HG02884 (cell line): Measurements from ENCODE around the gene MEPE.
A peak's percentile ranks its signal among the peaks of the same experiment; 100 is the strongest.

Experiments
- ATAC-seq: cut with Tn5 transposase; IDR thresholded peaks from one replicate; pipeline ENCODE4 v1.9.1; 2021; ENCODE audit warnings: mild to moderate bottlenecking, moderate library complexity; ENCODE audit not compliant: unreplicated experiment

MEPE gene, protein sequence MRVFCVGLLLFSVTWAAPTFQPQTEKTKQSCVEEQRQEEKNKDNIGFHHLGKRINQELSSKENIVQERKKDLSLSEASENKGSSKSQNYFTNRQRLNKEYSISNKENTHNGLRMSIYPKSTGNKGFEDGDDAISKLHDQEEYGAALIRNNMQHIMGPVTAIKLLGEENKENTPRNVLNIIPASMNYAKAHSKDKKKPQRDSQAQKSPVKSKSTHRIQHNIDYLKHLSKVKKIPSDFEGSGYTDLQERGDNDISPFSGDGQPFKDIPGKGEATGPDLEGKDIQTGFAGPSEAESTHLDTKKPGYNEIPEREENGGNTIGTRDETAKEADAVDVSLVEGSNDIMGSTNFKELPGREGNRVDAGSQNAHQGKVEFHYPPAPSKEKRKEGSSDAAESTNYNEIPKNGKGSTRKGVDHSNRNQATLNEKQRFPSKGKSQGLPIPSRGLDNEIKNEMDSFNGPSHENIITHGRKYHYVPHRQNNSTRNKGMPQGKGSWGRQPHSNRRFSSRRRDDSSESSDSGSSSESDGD

DNA sequence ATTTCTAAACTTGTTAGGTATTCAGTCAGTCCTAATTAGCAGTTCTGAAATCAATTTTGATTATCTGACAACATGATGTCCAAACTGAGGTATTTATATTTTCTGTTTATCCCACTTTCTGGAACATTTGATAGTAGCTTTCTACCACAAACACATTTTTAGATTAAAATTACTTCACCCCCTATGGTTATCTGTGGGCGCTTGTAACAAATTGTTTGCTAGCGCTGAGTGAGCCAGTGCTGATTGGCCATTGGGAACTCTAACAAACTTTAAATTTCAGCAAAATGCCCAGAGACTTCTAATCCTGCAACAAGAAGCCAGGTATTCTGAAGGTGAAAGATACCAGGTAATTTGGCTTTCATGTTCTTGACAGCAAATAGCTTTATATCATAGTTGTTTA lies at the start of gene MEPE:
TSS of gene MEPE (plus strand) at position 301 of the 400 bp plus-strand sequence. CDS start 1,746 bp downstream, outside the sequence.
- no peak for ATAC-seq

DNA sequence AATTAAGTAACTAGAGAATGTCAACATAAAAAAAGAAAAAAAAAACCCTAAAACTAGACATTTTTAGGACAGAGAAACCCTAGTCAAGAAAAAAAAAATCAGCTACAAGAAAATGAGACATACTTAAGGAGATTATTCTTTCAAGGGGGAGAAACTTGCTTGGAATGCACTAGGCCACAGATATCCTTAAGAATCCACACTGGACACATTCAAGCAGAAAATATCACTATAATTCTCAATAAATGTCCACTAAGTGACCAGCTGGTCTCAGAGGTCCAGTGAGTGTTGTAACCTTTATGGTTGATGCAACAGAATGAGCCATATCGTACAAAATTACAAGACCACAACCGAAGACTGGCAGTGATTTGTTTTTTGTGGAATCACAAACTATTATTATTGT lies 49.0 kb upstream of the MEPE start:
- no peak for ATAC-seq

DNA sequence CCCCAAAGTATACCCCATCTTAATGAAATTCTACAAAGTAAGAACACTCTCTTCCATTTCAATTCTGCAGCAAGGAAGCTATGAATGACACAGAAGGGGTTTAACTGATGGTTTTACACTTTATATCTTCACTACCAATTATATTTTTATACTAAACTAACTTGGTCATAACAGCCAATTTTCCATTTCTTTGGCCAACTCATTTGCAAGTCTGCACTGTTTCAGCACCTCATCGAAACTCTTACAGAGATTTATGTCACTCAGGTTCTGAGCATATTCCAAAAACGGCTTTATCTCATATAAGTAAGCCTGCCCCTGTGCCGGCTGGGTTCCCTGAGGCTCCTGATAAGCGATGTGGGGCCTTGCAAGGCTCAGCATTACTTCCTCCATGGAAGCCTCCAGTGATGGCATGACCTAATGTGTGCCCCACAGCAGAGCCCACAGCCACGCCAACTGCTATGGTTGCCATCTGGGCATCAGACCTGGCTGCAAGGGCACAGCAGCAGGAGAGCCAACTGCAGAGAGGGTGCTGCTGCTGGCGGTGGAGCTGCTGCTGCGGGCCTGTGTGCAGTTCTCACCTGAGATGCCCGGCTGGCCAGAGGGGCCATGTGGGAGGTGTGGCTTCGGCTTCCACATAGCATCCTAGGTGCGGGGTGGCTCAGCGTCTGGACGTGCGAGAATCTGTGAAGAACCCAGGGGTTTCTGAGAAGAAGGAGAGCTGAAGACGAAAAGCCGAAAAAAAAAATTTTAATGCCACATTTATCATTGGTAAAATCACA lies 46.8 kb upstream of the MEPE start:
- no peak for ATAC-seq

DNA sequence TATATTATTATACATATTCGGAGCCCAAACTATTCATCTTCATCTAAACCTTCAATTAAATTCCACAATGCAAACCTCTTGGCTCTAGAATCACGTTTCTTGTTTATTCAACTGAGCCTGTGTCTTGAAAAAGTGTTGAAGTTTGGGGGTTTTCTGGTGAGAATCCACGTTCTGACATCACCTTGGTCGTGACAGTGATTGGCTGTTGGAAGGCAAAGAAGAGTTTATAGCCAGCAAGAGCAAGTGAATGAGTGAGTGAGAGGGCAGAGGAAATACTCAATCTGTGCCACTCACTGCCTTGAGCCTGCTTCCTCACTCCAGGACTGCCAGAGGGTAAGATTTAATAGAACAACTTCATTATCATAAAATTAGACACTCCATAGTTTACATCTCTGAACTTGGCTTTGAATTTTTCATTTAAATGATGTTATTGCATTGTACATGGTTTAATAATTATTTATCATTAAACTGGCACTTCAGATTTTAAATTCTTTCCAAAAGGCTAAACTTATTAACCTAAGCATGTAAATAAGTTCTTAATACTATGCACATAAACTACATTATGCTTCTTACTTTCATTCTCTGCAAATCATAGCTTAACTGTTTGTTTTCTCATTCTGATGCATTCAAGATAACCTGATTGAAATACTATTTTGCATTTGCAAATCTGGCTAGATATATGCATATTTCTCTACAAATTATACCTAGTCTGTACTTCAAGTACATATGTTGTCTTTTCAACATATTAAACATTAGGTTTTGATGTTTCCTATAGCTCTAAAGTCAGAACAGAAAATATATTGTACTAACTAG lies 33.3 kb upstream of the MEPE start, which contains the start of gene IBSP:
TSS of gene IBSP (plus strand) at position 254 of the 813 bp plus-strand sequence. CDS start 2,808 bp downstream, outside the sequence.
- ATAC-seq, result no peak

DNA sequence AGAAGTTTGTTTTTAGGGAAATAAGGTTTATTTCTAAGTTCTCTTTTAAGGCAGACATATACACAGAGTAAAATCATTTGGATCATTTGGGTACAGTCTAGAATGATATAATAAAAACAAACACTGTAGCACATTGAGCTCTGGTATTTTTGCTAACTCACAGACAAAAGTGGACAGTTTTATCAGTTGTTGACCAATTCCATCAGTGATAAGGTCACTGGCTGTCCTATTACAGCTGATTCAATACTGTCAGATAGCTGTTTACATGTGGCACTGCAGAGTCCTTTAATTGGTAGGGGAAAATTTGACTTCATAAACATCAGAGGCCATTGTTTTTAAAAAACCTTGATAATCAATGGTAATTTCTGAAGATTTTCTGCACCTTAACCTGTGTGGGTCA lies 29.9 kb upstream of the MEPE start:
- no peak for ATAC-seq

DNA sequence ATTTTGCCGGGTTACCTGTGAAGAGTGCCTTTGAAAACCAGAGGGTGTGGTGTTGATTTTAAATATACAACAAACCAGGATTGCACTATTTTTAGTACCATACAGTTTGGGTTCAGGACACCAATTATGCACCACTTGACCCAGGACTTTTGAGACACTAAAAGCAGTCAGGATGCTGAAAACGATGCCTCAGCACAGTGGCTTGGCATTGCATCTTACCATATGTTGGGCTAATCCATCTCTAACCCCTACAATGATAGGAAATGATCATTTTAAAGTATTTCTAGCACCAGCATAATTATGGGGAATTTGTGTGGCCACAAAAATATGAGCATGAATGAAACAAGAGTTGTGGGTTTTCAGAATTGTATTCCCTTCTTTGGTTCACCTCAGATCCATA lies 29.3 kb upstream of the MEPE start:
- ATAC-seq, result no peak

DNA sequence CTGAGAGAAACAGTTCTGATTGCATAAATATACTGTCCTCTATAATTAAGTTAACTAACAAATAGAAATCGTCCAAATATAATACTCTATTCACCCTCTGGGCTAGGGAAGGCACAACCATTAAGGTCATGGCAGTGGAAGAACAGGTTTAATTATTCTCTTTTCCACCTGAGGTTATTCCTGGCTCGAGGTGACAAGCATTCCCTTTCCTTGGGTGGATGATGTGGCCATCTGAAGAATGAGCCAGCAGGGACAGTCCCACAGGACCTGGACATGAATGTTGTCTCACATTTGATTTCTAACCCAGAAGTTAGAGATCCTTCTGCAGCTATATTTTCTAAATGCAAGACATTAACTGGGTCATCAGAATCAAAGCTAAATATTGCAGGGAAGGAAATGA lies 27.9 kb upstream of the MEPE start:
- ATAC-seq, result no peak

DNA sequence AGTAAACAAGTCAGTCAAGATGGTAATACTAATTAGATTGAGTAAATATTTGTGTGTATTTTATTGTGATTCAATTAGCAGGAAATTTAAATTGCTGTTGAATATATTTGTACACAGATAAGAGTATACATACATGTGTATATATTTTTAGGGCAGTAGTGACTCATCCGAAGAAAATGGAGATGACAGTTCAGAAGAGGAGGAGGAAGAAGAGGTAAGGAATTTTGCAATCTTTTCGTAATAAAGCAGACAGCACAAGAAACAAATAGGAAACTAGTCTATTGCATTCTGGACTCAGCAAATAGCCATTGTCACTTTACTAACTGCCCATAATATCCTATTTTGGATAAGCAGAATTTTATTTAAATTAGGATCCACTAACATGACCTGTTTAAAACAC lies 26.8 kb upstream of the MEPE start:
- ATAC-seq, result no peak

DNA sequence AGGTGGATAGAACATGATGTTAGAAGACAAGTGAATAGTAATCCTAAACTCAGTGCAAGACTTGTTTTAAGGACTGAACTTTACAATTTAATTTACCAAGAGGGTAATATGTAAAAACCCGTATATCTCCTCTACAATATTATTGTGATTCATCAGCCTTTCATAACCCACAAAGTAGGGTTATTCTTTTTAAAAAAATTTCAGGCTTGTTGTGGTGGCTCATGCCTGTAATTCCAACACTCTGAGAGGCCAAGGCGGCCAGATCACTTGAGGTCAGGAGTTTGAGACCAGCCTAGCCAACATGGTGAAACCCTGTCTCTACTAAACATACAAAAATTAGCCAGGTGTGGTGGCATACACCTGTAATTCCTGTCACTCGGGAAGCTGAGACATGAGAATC lies 26.2 kb upstream of the MEPE start:
- no peak for ATAC-seq

DNA sequence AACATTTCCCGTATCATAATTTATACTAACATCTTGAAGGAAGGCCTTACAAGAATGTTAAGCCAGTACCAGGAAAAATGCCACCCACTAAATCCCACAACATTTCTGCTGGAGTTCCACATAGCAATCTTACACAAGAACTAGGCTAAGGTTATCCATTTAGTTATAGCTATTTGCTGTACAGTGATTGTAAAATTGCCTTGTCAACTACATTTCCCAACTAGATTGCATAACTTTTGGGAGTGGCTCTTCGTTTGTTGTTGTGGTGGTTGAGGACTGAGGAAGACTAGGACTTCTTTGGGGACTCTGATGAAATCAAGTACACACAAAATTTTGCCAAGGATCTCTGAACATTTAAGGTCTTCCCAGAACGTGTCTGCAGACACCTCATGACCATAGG lies 25.4 kb upstream of the MEPE start:
- ATAC-seq, result no peak

DNA sequence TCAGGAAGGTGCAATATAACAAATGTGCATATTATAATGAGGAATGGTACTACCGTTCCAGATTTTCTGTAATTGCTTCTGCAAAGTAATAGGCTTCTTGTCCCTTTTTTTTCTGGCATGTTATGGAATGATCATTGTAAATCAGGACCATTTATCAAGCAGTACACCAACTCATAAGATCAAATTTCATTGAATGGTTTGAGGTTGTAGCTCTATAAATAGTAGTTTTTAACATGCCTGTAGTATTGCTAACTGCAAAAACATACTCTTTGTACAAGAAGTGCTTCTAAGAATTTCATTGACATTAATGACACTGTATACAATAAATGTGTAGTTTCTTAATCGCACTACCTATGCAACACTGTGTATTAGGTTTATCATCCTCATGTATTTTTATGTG lies 20.8 kb upstream of the MEPE start:
- no peak for ATAC-seq

DNA sequence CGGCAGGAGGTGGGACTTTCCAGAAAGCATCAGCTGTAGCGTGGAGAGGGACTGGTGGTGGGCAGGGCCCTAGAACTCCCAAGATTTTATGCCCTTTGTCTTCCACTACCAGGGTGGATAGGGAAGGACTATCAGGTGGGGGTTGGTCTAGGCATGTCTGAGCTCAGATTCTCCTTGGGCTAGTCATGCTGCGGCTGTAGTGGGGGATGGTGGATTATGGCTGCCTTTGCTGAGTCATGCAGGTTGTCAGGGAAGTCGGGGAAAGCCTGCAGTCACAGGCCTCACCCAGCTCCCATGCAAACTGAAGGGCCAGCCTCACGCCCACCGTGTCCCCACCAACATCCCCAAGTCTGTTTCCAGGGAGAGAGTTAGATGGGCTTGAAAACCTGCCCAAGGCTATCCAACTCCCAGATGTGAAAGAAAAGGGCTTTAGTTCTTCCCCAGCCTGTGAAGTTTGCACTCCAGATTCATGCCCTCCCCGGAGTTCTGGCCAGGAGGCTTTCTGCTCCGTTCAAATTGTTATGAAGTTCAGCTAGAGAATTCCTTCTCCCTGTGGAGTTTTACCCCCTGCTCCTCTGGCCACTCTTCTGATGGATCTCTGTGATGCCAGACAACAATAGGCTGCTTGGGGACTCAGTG lies 13.4 kb upstream of the MEPE start:
- no peak for ATAC-seq

DNA sequence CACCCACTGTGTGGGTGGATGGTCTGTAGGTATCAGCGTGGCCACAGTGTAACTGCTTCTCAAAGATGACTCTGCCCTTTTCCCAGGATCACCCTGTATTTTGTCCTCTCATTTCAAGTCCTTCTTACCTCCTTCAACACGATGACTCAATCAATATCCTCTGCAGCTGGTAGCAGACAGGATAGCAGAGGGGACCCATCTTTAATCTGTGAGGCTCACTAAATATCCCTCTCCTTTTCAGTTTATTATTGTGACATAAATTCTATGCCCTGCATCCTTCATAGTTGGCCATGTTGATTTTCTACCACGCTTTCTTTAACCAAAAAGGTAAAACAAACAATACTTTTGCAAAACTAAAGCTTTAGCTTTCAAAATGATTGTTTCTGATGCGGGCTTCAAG lies 9.6 kb upstream of the MEPE start:
- ATAC-seq, result no peak

DNA sequence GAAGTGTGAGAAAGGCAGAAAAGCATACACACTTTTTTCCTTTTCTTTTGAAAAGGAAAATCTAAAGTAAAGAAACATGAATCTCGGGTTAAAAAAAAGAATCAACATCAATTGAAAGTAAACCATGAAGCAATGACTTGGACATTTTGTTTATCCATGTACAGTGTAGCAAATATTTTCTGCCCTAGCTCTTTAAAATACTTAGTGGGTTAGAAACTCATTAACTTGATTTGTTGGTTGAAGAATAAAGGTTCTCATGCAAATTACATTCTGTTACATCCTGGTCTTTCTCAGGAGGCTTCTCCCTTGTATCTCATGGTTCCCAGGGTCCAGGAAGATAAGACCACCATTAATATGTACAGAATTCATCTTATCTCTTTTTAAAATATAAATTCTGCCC lies 9.0 kb upstream of the MEPE start:
- no peak for ATAC-seq

DNA sequence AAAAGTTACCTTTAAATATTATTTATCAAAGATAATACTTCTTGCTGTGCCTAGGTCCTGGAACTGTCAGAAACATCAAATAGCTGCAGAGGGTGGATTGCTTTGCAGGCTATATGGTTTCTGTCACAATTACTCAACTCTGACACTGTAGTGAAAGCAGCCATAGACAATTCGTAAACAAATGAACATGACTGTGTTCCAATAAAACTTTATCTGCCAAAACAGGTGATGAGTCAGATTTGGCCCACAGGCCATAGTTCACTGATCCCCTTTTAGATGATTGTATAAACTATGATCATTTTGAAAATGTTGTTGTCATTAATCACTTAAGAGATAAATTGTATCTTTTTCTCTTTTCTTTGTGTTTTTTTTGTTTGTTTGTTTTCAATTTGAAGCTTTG lies 8.4 kb upstream of the MEPE start:
- no peak for ATAC-seq

DNA sequence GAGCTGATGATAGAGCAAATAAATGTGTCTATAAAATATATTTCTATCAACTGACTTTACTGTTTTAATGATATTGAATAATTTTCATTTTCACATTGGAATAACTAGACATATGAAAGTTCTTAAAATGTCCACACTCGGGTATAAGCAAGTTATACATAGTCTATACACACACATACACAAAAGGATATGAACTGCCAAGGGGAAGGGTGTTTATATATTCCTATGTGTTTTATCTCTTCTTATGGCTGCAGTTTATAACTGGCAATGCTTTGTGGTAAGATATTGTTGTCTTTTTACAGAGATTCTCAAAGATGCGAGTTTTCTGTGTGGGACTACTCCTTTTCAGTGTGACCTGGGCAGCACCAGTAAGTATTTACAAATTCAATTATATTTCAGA lies 1.6 kb downstream of the MEPE start:
- no peak for ATAC-seq

DNA sequence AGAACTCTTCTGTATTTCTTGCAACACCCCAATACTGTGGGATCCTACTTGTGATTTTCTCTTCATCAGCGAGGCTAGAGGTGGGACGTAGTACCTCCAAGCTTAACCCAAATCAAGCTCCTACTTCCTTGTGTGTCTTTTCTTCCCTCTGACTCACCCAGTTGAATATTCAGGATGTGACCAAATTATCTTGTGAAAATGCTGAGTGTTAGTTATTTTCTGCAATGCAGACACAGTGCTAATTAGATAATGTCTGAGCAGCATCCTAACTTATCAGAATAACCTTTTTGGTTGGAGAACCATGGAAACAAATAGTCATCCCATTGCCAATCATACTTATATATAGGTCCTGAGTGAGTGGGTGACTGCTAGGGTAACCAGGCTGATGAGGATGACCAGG lies 2.4 kb downstream of the MEPE start:
- ATAC-seq, result no peak

DNA sequence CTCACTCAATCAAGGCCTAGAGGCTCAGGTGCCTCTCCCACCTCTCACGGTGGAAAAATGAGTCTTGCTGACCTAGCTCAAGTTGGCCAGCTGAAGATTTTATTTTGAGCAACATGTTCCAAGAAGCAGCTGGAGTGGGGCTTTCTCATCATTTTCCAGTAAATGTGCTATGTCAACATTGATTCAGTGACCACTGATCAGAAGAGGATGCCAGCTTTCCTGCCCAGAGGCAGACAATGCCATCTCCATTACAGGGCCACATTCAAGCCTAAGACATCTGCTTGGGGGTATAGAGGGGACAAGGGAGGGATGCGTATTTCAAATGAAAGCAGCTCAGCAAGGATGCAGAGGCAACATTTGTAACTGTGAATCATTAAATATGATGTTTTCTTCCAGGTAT lies 3.0 kb downstream of the MEPE start:
- no peak for ATAC-seq

DNA sequence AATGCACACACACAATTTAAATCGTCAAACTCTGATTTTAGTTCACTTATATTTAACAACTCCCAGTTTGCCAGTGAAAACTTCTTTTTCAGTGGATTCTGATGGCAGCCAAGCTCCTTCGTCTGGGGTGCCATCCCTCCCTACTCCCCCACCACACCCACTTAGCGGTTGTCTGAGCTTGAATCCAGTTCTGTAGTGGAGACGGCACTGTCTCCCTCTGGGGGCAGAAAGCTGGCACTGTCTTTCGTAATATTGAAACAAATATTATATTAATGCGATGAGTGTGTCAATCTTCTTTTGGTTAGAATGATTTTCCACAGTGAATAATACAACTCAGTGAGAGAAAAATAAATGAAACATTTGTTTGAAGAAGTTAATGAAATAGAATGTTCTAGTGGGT lies 5.4 kb downstream of the MEPE start:
- no peak for ATAC-seq

DNA sequence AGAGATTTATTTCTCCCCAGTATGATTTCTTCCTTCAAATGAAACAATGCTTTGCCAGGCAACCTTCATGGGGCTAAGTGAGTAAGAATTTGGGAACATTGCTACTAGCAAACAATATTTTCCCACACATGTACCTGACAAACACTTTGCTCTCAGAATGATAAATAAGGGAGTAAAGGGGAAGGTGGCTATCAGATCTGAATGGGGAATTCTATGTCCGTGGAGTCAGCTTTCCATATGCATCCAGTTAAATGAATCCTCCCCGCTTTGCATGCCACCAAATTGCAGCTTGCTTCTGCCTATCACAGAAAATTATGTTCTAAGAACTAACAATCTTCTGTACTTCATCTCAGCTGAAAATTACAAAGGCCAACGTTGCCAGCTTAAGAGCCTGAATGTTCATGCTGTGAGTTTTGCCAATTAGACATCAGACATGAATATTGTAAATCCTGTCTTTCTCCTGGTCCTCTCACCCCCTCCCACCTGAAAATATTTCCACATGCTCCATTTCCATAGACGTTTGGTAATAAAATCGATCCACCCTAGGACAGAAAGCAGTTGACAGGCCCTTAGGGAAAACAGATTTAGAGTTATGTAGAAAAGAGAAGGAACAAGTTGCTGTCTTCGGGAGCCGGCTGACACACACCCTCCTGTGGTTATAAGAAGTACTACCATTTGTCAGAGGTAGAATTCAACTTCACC lies 6.3 kb downstream of the MEPE start:
- ATAC-seq, result peak; percentile 71
